NCI-H2196 treated with DMSO at 0.1 percent for 48 hours (cell line): ENCODE data around the gene PSD4.

Source experiments
- DNase-seq: peaks from one replicate; lab custom pipeline; 2025; ENCODE audit not compliant: unreplicated experiment; lab: John Stamatoyannopoulos, UW

PSD4 gene

DNA sequence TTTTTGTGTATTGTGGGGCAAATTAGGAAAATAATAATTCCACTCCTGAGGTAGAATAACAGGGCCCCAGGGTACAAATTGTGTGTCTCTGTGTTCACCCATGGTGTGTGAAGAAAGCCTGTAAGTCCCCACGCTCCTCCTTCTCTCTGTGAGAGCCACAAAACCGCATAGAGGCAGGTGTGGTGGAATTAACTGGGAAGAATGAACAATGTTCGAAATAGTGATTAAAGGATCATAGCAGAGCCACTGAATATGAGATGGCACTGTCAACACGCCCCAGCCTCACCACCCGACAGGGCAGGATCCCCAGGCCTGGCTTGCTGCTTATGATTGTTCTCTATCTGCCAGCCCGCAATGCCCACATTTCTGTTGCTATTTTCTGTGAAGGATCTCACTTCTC is 32.3 kb upstream of the PSD4 start:
- DNase-seq: no peak

- no peak for DNase-seq
Measured at GRCh38 chr2:113142290-113142689, 31.5 kb upstream of the PSD4 start.

- no peak for DNase-seq
Measured at GRCh38 chr2:113144259-113144658, 29.5 kb upstream of the PSD4 start.

- DNase-seq: no peak
Measured at GRCh38 chr2:113148606-113149552, 24.9 kb upstream of the PSD4 start.

- DNase-seq: no peak
Measured at GRCh38 chr2:113149553-113150257, 24.1 kb upstream of the PSD4 start.

DNA sequence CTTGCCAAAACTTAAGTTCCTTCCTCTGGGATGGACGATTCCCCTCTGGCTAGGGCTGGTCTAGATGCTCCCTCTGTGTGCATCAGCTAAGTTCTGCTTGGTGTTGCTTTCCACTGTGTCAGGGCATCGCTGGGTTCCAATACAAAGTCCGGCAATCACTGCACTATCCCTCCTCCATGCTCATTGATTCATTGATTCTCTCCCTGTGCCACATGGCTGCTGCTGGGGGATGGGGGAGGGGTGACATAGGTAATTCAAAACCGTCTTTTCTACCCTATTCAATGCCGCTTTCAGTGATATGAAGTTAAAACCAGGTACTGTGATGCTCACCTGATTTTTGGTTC is 23.5 kb upstream of the PSD4 start:
- DNase-seq: no peak

- DNase-seq: no peak
Measured at GRCh38 chr2:113155331-113155730, 18.4 kb upstream of the PSD4 start.

DNA sequence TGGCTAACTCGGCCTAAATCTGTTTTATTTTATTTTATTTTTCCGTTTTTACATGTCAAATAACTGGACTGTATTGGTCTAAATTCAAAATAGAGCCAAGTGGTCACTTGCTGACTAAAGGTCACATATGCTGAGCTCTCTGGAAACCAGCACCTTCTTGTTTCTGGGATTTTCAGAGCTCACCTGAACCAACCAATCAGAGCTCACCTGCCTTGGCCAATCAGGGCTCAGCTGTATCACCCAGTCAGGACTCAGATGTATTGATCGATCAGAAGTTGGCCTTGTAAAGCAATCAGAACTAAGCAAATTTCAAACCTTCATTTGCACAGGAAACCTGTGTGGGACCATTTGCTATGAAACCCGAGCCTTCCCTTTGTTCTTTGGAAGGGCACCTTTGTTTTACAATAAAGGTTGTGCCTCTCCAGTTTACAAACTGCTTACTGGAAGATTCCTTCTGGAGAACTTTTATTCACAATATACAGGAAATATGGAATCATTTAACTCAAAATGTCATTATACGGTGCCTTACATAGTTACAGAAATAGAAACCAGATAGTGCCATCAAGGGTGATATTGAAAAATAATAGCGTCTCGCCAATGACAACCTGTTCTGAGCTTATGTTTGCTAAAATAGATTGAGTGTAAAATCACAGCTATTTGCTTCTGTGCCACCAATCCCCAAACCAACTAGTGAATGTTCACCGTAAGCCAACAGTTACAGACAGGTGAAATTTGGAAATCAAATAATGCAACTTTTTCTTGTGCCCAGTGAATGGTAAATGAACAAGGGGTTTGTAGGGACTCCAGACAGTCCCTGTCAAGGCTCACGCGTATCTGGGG is 17.3 kb upstream of the PSD4 start:
- DNase-seq: peak; percentile 47

DNA sequence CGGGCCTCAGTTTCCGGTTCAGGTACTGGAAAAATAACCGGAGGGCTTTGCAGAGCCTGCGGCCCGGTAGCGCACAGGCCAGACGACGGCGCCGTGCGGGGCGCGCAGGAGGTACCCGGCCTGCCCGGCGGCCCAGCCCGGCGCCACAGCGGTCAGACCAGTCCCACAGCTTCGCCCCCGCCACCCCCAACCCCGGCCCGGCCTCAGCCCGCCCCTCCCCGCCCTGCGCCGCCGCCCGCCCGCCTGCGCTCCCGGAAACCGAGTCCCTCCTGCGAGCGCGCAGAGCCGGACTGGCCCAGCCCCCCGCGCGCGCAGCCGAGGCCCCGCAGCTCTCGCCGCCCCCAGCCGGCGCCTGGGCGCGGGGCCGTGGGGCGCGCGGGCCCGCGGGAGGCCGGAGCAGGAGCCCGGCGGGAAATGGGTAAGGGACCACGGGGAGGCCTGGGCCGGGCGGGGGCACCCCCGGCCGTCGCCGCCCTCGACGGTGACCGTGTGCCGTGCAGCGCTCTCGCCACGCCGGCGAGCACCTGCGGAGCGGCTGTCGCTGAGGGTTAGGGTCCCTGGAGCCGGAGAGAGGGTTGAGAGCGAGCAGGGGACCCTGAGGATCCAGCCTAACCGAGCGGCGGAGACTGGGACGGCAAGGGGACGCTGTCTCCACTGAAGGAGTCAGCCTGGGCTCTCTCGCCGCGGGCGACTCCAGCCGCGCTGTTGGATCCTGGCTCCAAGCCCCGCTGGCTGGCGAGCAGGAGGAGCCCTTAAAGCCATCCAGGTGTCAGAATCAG is 16.5 kb upstream of the PSD4 start:
- peak; percentile 55 for DNase-seq

- DNase-seq: no peak
Measured at GRCh38 chr2:113157897-113158753, 15.6 kb upstream of the PSD4 start.

- DNase-seq: no peak
Measured at GRCh38 chr2:113158884-113159553, 14.8 kb upstream of the PSD4 start.

DNA sequence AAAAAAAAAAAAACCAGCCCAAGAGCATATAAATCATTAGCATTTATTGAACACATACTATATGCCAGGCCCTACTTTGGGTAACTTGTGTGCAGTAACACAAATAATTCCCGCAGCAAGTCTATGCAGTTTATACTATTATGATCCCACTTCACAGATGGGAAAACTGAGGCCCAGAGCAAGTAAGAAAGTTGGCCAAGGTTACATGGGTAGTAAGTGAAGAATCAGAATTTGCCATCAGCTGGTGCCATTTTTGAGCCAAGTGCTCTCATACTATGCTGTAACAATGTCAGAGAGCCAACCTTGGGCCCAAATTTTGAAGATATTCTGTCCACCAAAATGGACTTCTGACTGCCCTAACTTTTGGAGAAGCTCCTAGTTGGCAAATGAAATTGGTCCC is 13.5 kb upstream of the PSD4 start:
- no peak for DNase-seq

DNA sequence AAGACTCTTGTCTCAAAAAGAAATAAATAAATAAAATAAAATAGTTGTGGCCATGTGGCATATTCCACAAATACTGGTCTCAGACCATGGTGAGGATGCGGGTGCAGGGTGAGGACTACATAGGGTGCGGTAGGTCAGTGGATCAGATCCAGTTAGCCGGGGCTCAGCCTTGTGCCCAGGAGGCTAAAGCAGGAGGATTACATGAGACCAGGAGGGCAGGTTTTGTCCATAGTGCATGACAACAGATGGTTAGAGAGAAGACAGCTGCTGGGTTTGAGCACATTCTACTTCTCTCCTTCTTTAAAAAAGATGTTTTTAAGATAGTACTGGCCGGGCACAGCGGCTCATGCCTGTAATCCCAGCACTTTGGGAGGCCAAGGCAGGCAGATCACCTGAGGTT is 12.8 kb upstream of the PSD4 start:
- no peak for DNase-seq

DNA sequence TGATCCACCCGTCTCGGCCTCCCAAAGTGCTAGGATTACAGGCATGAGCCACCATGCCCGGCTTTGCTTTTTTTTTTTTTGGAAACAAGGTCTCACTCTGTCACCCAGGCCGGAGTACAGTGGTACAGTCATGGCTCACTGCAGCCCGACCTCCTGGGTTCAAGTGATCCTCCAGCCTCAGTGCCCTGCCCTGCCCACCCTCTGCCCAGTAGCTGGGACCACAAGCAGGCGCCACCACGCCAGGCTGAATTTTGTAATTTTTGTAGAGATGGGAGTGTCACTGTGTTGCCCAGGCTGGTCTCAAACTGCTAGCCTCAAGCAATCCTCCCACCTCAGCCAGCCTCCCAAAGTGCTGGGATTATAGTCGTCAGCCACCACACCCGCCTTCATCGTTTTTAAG is 11.6 kb upstream of the PSD4 start:
- no peak for DNase-seq

DNA sequence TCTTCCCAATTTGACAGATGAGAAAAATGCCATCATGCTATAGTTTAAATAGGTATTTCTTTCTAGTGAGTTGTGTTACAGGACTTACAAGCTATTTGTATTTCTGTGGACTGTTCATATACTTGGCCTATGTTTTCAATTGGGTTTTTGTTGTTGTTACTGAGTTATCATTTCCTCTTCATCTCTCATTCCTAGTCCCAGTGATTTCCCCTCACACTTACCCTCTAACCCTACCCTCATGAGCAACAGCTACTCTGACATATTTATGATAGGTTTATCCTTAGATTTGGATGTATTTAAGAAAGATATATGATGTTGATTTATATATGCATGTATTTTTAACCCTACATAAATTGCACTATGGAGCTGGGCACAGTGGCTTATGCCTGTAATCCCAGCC is 10.9 kb upstream of the PSD4 start:
- no peak for DNase-seq

GRCh38 chr2:113164215-113164929 is 9.4 kb upstream of the PSD4 start:
- DNase-seq: no peak

DNA sequence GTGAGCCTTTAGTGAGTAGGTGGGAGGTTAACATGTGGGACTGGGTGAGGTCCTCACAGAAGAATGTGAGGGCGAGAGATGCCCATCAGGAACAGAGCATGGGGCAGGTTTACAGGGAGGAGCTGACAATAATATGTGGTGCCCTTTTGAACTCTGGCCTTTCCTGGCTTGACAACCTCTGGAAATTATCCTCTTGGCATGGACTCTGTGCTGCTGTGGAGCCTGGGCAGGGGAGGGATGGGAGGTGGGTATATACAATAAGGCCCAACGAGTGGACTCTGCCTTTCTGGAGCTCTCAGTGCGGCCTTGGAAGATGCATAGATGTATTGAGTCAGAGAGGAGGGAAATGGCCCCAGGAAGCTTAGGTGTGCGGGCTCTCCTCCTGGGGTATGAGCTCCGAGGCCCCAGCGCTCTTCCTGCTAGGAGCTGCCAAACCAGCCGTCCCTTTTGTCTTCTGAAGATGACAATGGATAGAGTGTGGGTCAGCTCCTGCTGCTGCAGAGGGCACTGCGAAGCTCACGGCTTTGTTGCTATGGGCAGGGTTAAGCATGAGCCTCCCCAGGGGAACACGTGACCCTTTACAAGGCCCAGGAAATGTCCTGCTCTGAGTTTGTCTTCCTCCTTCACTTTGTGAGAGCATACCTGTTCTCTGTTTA is 8.7 kb upstream of the PSD4 start:
- DNase-seq: no peak

- no peak for DNase-seq
Measured at GRCh38 chr2:113166187-113166645, 7.6 kb upstream of the PSD4 start.
